ENCODE measurements around the gene TMTC2. TPM values are rescaled to one million over a fixed set of nuclear protein-coding genes. Genes with fewer than 3 reads are reported as not detected.
A peak's percentile ranks its signal among the peaks of the same experiment; 100 is the strongest.
"Not testable (repeated sequence)": the region's sequence is repeated elsewhere in the genome, so short reads cannot be mapped to it uniquely, and the experiment has no call there.

Gene TMTC2
- polyA plus RNA-seq, 6 donors from 2014 or later: 0.13 to 0.49 (median 0.17) TPM; not detected in 3

- ATAC-seq (ENCODE audit: low read depth in 2 of 2): no peak
Observed at GRCh38 chr12:82832981-82833380, 146.3 kb downstream of the TMTC2 start.

GRCh38 chr12:82833481-82833880 is 146.8 kb downstream of the TMTC2 start:
- H3K4me1 Mint-ChIP-seq: no peaks in the 10 kb centered on the region
- ATAC-seq (ENCODE audit: low read depth in 2 of 2): no peak
- no peaks in the 10 kb centered on the region for H3K27me3 Mint-ChIP-seq
- no peaks in the 10 kb centered on the region for H3K36me3 Mint-ChIP-seq
- H3K27ac Mint-ChIP-seq: no peak overlapping the region
- no peak for DNase-seq
- no peak overlapping the region for H3K4me3 Mint-ChIP-seq
- H3K9me3 Mint-ChIP-seq: peaks cover 0 to 1% (median 0%) of the 10 kb centered on the region in 7 donors

More at GRCh38 chr12:82832981-82833380, 146.3 kb downstream of the TMTC2 start:
- Mint-ChIP-seq H3K4me3 (no peak overlapping the region), H3K4me1 (no peaks in the 10 kb centered on the region), H3K27ac (no peak overlapping the region), H3K9me3 (peaks cover 0 to 3% (median 0%) of the 10 kb centered on the region in 7 donors), H3K36me3 (no peaks in the 10 kb centered on the region), H3K27me3 (no peaks in the 10 kb centered on the region)
- DNase-seq: no peak

- Mint-ChIP-seq H3K36me3 (no peaks in the 10 kb centered on the region), H3K4me3 (no peak overlapping the region), H3K27ac (no peak overlapping the region), H3K27me3 (no peaks in the 10 kb centered on the region), H3K4me1 (no peaks in the 10 kb centered on the region), H3K9me3 (peaks cover 0 to 1% (median 0%) of the 10 kb centered on the region in 7 donors)
- no peak for DNase-seq
- ATAC-seq (ENCODE audit: low read depth in 2 of 2): no peak
Observed at GRCh38 chr12:82835217-82835616, 148.5 kb downstream of the TMTC2 start.

- H3K4me1 Mint-ChIP-seq: no peaks in the 10 kb centered on the region
- H3K27me3 Mint-ChIP-seq: no peaks in the 10 kb centered on the region
- H3K9me3 Mint-ChIP-seq: no peaks in the 10 kb centered on the region
- ATAC-seq (ENCODE audit: low read depth in 2 of 2) (no peak), DNase-seq (no peak)
- no peak overlapping the region for H3K4me3 Mint-ChIP-seq
- peaks cover 0 to under 1% of the 10 kb centered on the region in 2 donors for H3K36me3 Mint-ChIP-seq
- peak overlapping the region in 1 of 6 donors; percentile 50 for H3K27ac Mint-ChIP-seq
Observed at GRCh38 chr12:82838131-82838551, 151.4 kb downstream of the TMTC2 start.

- Mint-ChIP-seq H3K36me3 (peaks cover 0 to 4% of the 10 kb centered on the region in 2 donors), H3K9me3 (no peaks in the 10 kb centered on the region), H3K4me1 (no peaks in the 10 kb centered on the region), H3K4me3 (no peak overlapping the region), H3K27me3 (no peaks in the 10 kb centered on the region), H3K27ac (no peak overlapping the region)
- DNase-seq: no peak
- ATAC-seq (ENCODE audit: low read depth in 2 of 2): no peak
Observed at GRCh38 chr12:82838827-82839226, 152.1 kb downstream of the TMTC2 start.

- DNase-seq (no peak), ATAC-seq (ENCODE audit: low read depth in 2 of 2) (no peak)
- H3K27ac Mint-ChIP-seq: no peak overlapping the region
- peaks cover 0 to 4% of the 10 kb centered on the region in 2 donors for H3K36me3 Mint-ChIP-seq
- H3K27me3 Mint-ChIP-seq: no peaks in the 10 kb centered on the region
- H3K4me1 Mint-ChIP-seq: no peaks in the 10 kb centered on the region
- no peaks in the 10 kb centered on the region for H3K9me3 Mint-ChIP-seq
- no peak overlapping the region for H3K4me3 Mint-ChIP-seq
Observed at GRCh38 chr12:82839796-82840195, 153.1 kb downstream of the TMTC2 start.

- Mint-ChIP-seq H3K9me3 (peaks cover 0 to 2% (median 0%) of the 10 kb centered on the region in 7 donors), H3K27me3 (no peaks in the 10 kb centered on the region), H3K27ac (peak overlapping the region in 1 of 6 donors; percentile 46), H3K4me1 (no peaks in the 10 kb centered on the region), H3K36me3 (peaks cover 0 to 4% of the 10 kb centered on the region in 2 donors), H3K4me3 (no peak overlapping the region)
- no peak for ATAC-seq (ENCODE audit: low read depth in 2 of 2)
- no peak for DNase-seq
Observed at GRCh38 chr12:82841487-82841904, 154.8 kb downstream of the TMTC2 start.

GRCh38 chr12:82842480-82842879 is 155.8 kb downstream of the TMTC2 start:
- Mint-ChIP-seq H3K4me1 (no peaks in the 10 kb centered on the region), H3K36me3 (peaks cover 0 to 4% of the 10 kb centered on the region in 2 donors), H3K27me3 (no peaks in the 10 kb centered on the region), H3K4me3 (no peak overlapping the region), H3K27ac (no peak overlapping the region), H3K9me3 (peaks cover 0 to 2% (median 0%) of the 10 kb centered on the region in 7 donors)
- ATAC-seq (ENCODE audit: low read depth in 2 of 2): no peak
- DNase-seq: no peak

- H3K27ac Mint-ChIP-seq; DNase-seq; H3K36me3 Mint-ChIP-seq; H3K4me3 Mint-ChIP-seq; H3K9me3 Mint-ChIP-seq; H3K4me1 Mint-ChIP-seq; ATAC-seq (ENCODE audit: low read depth in 2 of 2); H3K27me3 Mint-ChIP-seq: not testable (repeated sequence)
Observed at GRCh38 chr12:82845076-82845475, 158.4 kb downstream of the TMTC2 start.

GRCh38 chr12:82848845-82849244 is 162.1 kb downstream of the TMTC2 start:
- Mint-ChIP-seq H3K4me1 (no peaks in the 10 kb centered on the region), H3K36me3 (peaks cover 0 to 4% of the 10 kb centered on the region in 2 donors), H3K27me3 (no peaks in the 10 kb centered on the region), H3K4me3 (no peak overlapping the region), H3K9me3 (peaks cover 0 to 5% (median 0%) of the 10 kb centered on the region in 7 donors), H3K27ac (no peak overlapping the region)
- DNase-seq (no peak), ATAC-seq (ENCODE audit: low read depth in 2 of 2) (no peak)

- no peak overlapping the region for H3K4me3 Mint-ChIP-seq
- H3K36me3 Mint-ChIP-seq: peaks cover 0 to 4% of the 10 kb centered on the region in 2 donors
- no peaks in the 10 kb centered on the region for H3K27me3 Mint-ChIP-seq
- H3K4me1 Mint-ChIP-seq: no peaks in the 10 kb centered on the region
- DNase-seq (no peak), ATAC-seq (ENCODE audit: low read depth in 2 of 2) (no peak)
- H3K9me3 Mint-ChIP-seq: peaks cover 0 to 5% (median 0%) of the 10 kb centered on the region in 7 donors
- no peak overlapping the region for H3K27ac Mint-ChIP-seq
Observed at GRCh38 chr12:82852529-82852928, 165.8 kb downstream of the TMTC2 start.

- H3K36me3 Mint-ChIP-seq: no peaks in the 10 kb centered on the region
- no peak overlapping the region for H3K4me3 Mint-ChIP-seq
- ATAC-seq (ENCODE audit: low read depth in 2 of 2) (no peak), DNase-seq (no peak)
- H3K27me3 Mint-ChIP-seq: no peaks in the 10 kb centered on the region
- H3K27ac Mint-ChIP-seq: no peak overlapping the region
- no peaks in the 10 kb centered on the region for H3K4me1 Mint-ChIP-seq
- H3K9me3 Mint-ChIP-seq: peaks cover 0 to 5% (median 0%) of the 10 kb centered on the region in 7 donors
Observed at GRCh38 chr12:82855872-82856271, 169.2 kb downstream of the TMTC2 start.

GRCh38 chr12:82857276-82857675 is 170.6 kb downstream of the TMTC2 start:
- Mint-ChIP-seq H3K36me3 (no peaks in the 10 kb centered on the region), H3K4me1 (no peaks in the 10 kb centered on the region), H3K9me3 (peaks cover 0 to 5% (median 0%) of the 10 kb centered on the region in 7 donors), H3K4me3 (no peak overlapping the region), H3K27me3 (no peaks in the 10 kb centered on the region), H3K27ac (no peak overlapping the region)
- ATAC-seq (ENCODE audit: low read depth in 2 of 2): no peak
- DNase-seq: no peak

- no peaks in the 10 kb centered on the region for H3K27me3 Mint-ChIP-seq
- H3K27ac Mint-ChIP-seq: no peak overlapping the region
- H3K4me3 Mint-ChIP-seq: no peak overlapping the region
- ATAC-seq (ENCODE audit: low read depth in 2 of 2) (no peak), DNase-seq (no peak)
- H3K9me3 Mint-ChIP-seq: peaks cover 0 to 6% (median 0%) of the 10 kb centered on the region in 7 donors
- no peaks in the 10 kb centered on the region for H3K36me3 Mint-ChIP-seq
- H3K4me1 Mint-ChIP-seq: no peaks in the 10 kb centered on the region
Observed at GRCh38 chr12:82857911-82858533, 171.3 kb downstream of the TMTC2 start.
